Suprapubic skin (tissue), 4 donors: Measurements from ENCODE around the gene OGA. TPM values are rescaled to one million over a fixed set of nuclear protein-coding genes. Genes with fewer than 3 reads are reported as not detected.

Experiments used
- DNase-seq, 2 donors: peaks; one replicate each; pipeline ENCODE4 v3.0.0-alpha.2; 2019; ENCODE audit warnings: low spot score in 2 of 2
- H3K27ac ChIP-seq: fragments of 200-600 bp; sonication (generic); one replicate; pipeline ENCODE4 v1.5.1; 2019
- H3K27me3 ChIP-seq: fragments of 200-600 bp; sonication (generic); one replicate; pipeline ENCODE4 v1.5.1; 2019
- H3K36me3 ChIP-seq: fragments of 200-600 bp; sonication (generic); one replicate; pipeline ENCODE4 v1.5.1; 2019
- H3K4me1 ChIP-seq: fragments of 200-600 bp; sonication (generic); one replicate; pipeline ENCODE4 v1.5.1; 2019
- H3K4me3 ChIP-seq: fragments of 200-600 bp; sonication (generic); one replicate; pipeline ENCODE4 v1.5.1; 2019; ENCODE audit warnings: mild to moderate bottlenecking
- H3K9me3 ChIP-seq: fragments of 200-600 bp; sonication (generic); one replicate; pipeline ENCODE4 v1.5.1; 2019
- EP300 ChIP-seq: sonication (generic); formaldehyde crosslinking; IDR thresholded peaks from one replicate; pipeline ENCODE4 v1.6.1; 2017; ENCODE audit warnings: antibody characterized with exemption
- POLR2A ChIP-seq, 2 donors: fragments of 450-650 bp; IDR thresholded peaks; one replicate each; pipeline ENCODE4 v1.6.1; 2017; ENCODE audit warnings: antibody characterized with exemption in 2 of 2, mild to moderate bottlenecking in 2 of 2, moderate library complexity in 2 of 2
- POLR2AphosphoS5 ChIP-seq, 3 donors: sonication (generic); formaldehyde crosslinking; IDR thresholded peaks; one replicate each; pipeline ENCODE4 v1.6.1; 2017; ENCODE audit warnings: antibody characterized with exemption in 3 of 3
- WGBS: methylation state at CpG from one replicate; pipeline ENCODE4 v1.1.5; 2018; 5-methylcytosine and 5-hydroxymethylcytosine counted together
- total RNA-seq, 4 donors: library from RNA; depleted of rRNA; stranded (reverse); fragments of >200 nt; gene quantifications; one replicate each; pipeline ENCODE4 v1.1.0, GENCODE V29; 2016
- TF ChIP-seq, protein P1 (sequence below), 2 donors: fragments of 200-600 bp in 1 of 2; fragments of 450-650 bp in 1 of 2; sonication (generic) in 1 of 2; IDR thresholded peaks; one replicate each; pipeline ENCODE4 v1.5.1; 2016 to 2019; ENCODE audit warnings: antibody characterized with exemption in 2 of 2, mild to moderate bottlenecking in 1 of 2, moderate library complexity in 1 of 2

The OGA gene
- total RNA-seq, 4 donors from 2014 or later: 90.2 to 423 (median 131) TPM

DNA sequence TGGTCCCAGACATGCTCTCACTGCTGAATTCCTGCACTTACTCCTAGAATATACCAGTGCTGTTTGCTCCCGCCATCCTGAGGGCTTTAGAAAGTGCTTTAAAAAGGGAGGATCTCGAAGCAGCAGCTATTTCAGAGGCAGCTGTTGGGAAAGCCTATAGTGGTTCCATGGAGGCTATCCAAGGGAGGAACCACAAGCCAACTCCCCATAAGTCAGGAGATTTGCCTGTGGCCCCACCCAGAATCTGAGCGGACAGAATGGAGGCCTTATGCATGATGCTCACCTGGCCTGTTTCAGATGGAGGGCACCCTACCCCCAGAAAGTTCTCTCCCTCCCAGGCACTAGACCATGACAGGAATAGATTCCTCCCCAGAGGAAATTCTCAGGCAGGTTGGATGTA, 27.6 kb upstream of the OGA start:
- TF ChIP-seq, protein P1, sequence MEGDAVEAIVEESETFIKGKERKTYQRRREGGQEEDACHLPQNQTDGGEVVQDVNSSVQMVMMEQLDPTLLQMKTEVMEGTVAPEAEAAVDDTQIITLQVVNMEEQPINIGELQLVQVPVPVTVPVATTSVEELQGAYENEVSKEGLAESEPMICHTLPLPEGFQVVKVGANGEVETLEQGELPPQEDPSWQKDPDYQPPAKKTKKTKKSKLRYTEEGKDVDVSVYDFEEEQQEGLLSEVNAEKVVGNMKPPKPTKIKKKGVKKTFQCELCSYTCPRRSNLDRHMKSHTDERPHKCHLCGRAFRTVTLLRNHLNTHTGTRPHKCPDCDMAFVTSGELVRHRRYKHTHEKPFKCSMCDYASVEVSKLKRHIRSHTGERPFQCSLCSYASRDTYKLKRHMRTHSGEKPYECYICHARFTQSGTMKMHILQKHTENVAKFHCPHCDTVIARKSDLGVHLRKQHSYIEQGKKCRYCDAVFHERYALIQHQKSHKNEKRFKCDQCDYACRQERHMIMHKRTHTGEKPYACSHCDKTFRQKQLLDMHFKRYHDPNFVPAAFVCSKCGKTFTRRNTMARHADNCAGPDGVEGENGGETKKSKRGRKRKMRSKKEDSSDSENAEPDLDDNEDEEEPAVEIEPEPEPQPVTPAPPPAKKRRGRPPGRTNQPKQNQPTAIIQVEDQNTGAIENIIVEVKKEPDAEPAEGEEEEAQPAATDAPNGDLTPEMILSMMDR (IDR thresholded peaks at IDR 0.05): no peak
- TF ChIP-seq EP300 (no peak), POLR2A (IDR thresholded peaks at IDR 0.05) (no peak), POLR2AphosphoS5 (IDR thresholded peaks at IDR 0.05) (no peak)
- peaks cover 35% of the 10 kb centered on the region for H3K36me3 ChIP-seq

DNA sequence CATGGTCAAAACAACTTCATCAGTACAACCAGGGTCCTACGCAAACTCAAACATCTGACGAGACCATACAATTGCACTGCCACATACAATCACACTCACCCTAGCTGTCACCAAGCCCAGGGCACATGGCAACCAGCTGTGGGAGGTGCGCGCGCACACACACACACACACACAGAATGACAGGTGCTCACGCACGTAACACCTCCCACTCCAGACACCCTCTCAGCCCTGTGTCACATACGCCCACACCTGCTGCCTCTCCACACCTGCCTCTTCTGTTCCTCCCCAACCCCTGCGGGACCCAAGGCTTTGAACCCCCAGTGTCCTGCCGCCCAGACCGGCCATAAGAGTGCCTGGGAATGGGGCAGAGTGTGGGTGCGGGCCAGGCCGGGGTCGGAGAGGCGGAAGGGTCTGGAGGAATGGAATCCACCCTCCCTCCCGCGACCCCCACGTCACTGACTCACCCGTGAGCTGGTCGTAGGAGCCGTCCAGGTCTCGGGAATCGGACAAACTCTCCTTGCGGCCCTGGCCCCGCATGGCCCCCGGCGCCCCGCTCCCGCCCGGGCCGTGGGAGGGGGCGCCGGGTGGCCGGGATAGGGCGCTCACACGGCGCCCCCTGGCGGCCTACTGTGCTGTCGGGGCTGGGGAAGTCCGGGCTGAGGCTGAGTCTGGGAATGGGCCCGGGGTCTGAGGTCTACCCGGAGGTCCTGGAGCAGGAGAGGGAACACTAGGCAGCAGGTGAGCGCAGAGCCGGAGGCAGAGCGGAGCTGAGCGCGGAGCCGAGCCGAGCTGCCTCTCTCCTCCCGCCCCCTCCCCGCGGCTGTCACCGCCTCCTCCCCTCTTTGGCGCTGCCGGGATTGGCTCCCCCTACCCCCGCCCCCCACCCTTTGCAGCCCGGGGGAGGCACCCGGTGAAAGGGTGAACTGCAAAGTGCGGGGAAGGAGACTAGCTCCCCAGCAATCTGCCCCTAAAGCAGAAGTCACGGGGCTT, 25.1 kb upstream of the OGA start, which contains the start of gene KCNIP2:
KCNIP2 (minus strand) TSS at position 769 of the 990 bp plus-strand sequence; CDS start at position 537, 232 bp downstream.
- WGBS: 45% methylated on average over 33 of the region's 60 CpGs
- no peaks in the 10 kb centered on the region for H3K9me3 ChIP-seq
- H3K4me1 ChIP-seq: peaks cover 33% of the 10 kb centered on the region
- no peaks in the 10 kb centered on the region for H3K27me3 ChIP-seq
- no peak within 1 kb of the TSS for H3K27ac ChIP-seq
- no peak for TF ChIP-seq EP300
- TF ChIP-seq, protein P1 (IDR thresholded peaks at IDR 0.05): peak in 1 of 2 donors; percentile 57
- TF ChIP-seq POLR2A (IDR thresholded peaks at IDR 0.05): no peak
- TF ChIP-seq POLR2AphosphoS5 (IDR thresholded peaks at IDR 0.05): no peak
- no peak for DNase-seq
- H3K4me3 ChIP-seq: peak within 1 kb of the TSS; percentile 35
- H3K36me3 ChIP-seq: peaks cover 24% of the 10 kb centered on the region

More for the DNA sequence above, 27.6 kb upstream of the OGA start:
- no peaks in the 10 kb centered on the region for H3K27me3 ChIP-seq
- H3K9me3 ChIP-seq: no peaks in the 10 kb centered on the region
- H3K4me3 ChIP-seq: no peak overlapping the region
- DNase-seq: no peak
- H3K4me1 ChIP-seq: peaks cover 20% of the 10 kb centered on the region
- 95% methylated on average over 2 of the region's 3 CpGs for WGBS
- H3K27ac ChIP-seq: no peak overlapping the region

DNA sequence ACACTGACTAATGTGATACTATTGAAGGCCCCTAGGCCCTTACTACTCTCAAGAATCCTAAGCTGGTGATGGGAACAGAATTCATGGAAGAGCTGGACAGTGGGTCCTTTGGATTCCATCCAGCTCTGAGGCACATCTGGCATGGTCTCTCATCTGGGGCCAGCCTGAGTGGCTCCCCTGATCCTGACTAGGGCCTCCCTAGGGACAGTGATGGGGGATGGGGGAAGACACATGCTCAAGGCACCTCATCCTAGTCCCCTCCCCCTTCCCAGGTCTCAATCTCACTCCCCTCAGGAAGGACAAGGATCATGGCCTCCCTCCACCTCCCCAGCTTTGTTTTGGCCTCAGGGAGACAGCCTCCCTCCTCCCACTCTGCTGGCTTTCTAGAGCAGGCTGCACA, 23.6 kb upstream of the OGA start:
- peaks cover 9% of the 10 kb centered on the region for H3K36me3 ChIP-seq
- H3K4me3 ChIP-seq: no peak overlapping the region
- DNase-seq: no peak
- no peaks in the 10 kb centered on the region for H3K27me3 ChIP-seq
- peaks cover 33% of the 10 kb centered on the region for H3K4me1 ChIP-seq
- no peaks in the 10 kb centered on the region for H3K9me3 ChIP-seq
- no peak overlapping the region for H3K27ac ChIP-seq
- TF ChIP-seq POLR2A (IDR thresholded peaks at IDR 0.05) (no peak), POLR2AphosphoS5 (IDR thresholded peaks at IDR 0.05) (no peak), EP300 (no peak)
- TF ChIP-seq, protein P1 (IDR thresholded peaks at IDR 0.05): no peak

DNA sequence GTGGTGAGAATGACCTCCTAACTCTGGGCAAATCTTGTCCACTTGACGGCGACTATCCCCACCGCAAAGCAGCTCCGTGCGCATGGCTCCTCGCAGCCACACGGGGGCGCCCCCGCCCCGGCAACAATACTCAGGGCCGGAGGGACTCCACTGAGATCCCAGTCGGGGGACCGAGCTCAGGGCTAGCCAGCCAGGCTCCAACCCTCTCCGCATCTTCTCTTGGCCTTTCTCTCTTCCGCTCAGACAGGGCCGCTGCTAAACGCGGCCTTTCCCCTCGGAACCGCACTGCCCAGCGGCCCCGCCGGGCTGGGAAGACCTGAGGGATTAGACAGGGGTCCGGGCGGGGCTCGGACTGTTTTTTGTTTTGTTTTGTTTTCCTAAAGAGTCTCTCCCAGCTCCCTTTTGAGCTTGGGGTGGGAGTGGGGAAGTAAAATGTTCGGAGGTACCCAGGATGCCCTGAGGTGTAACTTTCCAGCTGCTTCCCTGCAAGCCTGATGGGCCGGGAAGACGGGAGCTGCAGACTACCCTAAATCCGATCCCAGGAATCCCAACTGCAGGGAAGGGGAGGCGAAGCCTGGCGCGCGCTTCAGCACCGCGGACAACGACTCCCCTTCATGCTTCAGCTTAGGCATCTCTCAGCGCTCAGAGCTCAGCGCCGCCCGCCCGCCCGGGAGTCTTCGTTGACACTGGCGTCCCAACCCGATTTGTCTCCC, 22.7 kb upstream of the OGA start:
- peak overlapping the region; percentile 41 for H3K4me3 ChIP-seq
- H3K27ac ChIP-seq: no peak overlapping the region
- 5% methylated on average over 46 of the region's 46 CpGs for WGBS
- TF ChIP-seq POLR2AphosphoS5 (IDR thresholded peaks at IDR 0.05): no peak
- TF ChIP-seq, protein P1 (IDR thresholded peaks at IDR 0.05): peak; percentile 61 to 88
- no peak for TF ChIP-seq POLR2A (IDR thresholded peaks at IDR 0.05)
- no peak for TF ChIP-seq EP300
- peaks cover 3% of the 10 kb centered on the region for H3K36me3 ChIP-seq
- H3K9me3 ChIP-seq: no peaks in the 10 kb centered on the region
- H3K4me1 ChIP-seq: peaks cover 33% of the 10 kb centered on the region
- DNase-seq: peak in 1 of 2 donors; percentile 78
- no peaks in the 10 kb centered on the region for H3K27me3 ChIP-seq
